ENCODE data around the gene CDC34. TPM values are rescaled to one million over a fixed set of nuclear protein-coding genes. Genes with fewer than 3 reads are reported as not detected.

CDC34 gene
- total RNA-seq, 1 experiment from 2014 or later = 80.5 TPM

DNA sequence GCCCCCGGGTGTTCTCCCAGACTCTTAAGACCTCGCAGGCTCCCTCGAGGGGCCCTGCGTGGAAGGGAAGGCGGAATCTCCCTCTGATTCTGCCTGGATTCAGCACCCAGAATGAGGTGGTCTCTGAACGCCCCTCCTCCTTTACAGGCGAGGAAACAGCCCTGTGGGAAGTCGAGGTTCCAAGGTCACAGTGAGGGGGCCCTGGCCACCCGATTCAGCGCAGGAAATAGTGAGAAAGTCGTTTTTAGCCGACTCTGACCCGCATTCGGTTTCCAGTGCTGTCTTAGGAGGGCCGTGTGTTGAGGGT, 41.9 kb downstream of the CDC34 start:
- Histone ChIP-seq H3K27ac (ENCODE audit: low read length) (peak overlapping the region; percentile 88), H3K4me3 (ENCODE audit: low read depth in 2 of 2, low read length in 2 of 2) (peak overlapping the region; percentile 87 to 94), H3K4me1 (ENCODE audit: control insufficient read depth, insufficient read depth, low read length) (peaks cover 19% of the 10 kb centered on the region), H3K36me3 (ENCODE audit: control insufficient read depth, insufficient read depth, low read length) (peaks cover 8% of the 10 kb centered on the region; the same call in 1 of the 2 replicates), H3K9me3 (ENCODE audit: control insufficient read depth, insufficient read depth, low read depth, low read length) (no peaks in the 10 kb centered on the region), H3K27me3 (ENCODE audit: control insufficient read depth, insufficient read depth, low read length) (no peaks in the 10 kb centered on the region)
- ChIA-PET POLR2A (no interaction called here), CTCF (no interaction called here)
- intact Hi-C loops (cut with micrococcal nuclease; ENCODE audit: unreplicated experiment) = no loop called here
- DNase-seq (ENCODE audit: low read depth, low spot score) = no peak
- no peak for ATAC-seq
- BruUV-seq (replicated peaks) = no TSS peak
- in situ Hi-C loops (cut with HindIII; ENCODE audit: low pct_unique_long_range_greater_than_20kb, low sequenced_read_pairs) = no loop called here
- TF ChIP-seq SIN3A (IDR thresholded peaks at IDR 0.05; ENCODE audit: borderline replicate concordance, insufficient read depth, low read depth, low read length) = no peak
- TF ChIP-seq TCF7L2 (IDR thresholded peaks at IDR 0.05; ENCODE audit: low read depth, low read length) = no peak
- TF ChIP-seq POLR2AphosphoS5 (IDR thresholded peaks at IDR 0.05; ENCODE audit: low read depth, low read length) = no peak
- TF ChIP-seq, protein P1, sequence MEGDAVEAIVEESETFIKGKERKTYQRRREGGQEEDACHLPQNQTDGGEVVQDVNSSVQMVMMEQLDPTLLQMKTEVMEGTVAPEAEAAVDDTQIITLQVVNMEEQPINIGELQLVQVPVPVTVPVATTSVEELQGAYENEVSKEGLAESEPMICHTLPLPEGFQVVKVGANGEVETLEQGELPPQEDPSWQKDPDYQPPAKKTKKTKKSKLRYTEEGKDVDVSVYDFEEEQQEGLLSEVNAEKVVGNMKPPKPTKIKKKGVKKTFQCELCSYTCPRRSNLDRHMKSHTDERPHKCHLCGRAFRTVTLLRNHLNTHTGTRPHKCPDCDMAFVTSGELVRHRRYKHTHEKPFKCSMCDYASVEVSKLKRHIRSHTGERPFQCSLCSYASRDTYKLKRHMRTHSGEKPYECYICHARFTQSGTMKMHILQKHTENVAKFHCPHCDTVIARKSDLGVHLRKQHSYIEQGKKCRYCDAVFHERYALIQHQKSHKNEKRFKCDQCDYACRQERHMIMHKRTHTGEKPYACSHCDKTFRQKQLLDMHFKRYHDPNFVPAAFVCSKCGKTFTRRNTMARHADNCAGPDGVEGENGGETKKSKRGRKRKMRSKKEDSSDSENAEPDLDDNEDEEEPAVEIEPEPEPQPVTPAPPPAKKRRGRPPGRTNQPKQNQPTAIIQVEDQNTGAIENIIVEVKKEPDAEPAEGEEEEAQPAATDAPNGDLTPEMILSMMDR (IDR thresholded peaks at IDR 0.05) = no peak
- TF ChIP-seq, protein P2, sequence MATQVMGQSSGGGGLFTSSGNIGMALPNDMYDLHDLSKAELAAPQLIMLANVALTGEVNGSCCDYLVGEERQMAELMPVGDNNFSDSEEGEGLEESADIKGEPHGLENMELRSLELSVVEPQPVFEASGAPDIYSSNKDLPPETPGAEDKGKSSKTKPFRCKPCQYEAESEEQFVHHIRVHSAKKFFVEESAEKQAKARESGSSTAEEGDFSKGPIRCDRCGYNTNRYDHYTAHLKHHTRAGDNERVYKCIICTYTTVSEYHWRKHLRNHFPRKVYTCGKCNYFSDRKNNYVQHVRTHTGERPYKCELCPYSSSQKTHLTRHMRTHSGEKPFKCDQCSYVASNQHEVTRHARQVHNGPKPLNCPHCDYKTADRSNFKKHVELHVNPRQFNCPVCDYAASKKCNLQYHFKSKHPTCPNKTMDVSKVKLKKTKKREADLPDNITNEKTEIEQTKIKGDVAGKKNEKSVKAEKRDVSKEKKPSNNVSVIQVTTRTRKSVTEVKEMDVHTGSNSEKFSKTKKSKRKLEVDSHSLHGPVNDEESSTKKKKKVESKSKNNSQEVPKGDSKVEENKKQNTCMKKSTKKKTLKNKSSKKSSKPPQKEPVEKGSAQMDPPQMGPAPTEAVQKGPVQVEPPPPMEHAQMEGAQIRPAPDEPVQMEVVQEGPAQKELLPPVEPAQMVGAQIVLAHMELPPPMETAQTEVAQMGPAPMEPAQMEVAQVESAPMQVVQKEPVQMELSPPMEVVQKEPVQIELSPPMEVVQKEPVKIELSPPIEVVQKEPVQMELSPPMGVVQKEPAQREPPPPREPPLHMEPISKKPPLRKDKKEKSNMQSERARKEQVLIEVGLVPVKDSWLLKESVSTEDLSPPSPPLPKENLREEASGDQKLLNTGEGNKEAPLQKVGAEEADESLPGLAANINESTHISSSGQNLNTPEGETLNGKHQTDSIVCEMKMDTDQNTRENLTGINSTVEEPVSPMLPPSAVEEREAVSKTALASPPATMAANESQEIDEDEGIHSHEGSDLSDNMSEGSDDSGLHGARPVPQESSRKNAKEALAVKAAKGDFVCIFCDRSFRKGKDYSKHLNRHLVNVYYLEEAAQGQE (IDR thresholded peaks at IDR 0.05; ENCODE audit: insufficient read depth in 1 of 2, low read depth in 2 of 2, low read length in 1 of 2) = no peak

DNA sequence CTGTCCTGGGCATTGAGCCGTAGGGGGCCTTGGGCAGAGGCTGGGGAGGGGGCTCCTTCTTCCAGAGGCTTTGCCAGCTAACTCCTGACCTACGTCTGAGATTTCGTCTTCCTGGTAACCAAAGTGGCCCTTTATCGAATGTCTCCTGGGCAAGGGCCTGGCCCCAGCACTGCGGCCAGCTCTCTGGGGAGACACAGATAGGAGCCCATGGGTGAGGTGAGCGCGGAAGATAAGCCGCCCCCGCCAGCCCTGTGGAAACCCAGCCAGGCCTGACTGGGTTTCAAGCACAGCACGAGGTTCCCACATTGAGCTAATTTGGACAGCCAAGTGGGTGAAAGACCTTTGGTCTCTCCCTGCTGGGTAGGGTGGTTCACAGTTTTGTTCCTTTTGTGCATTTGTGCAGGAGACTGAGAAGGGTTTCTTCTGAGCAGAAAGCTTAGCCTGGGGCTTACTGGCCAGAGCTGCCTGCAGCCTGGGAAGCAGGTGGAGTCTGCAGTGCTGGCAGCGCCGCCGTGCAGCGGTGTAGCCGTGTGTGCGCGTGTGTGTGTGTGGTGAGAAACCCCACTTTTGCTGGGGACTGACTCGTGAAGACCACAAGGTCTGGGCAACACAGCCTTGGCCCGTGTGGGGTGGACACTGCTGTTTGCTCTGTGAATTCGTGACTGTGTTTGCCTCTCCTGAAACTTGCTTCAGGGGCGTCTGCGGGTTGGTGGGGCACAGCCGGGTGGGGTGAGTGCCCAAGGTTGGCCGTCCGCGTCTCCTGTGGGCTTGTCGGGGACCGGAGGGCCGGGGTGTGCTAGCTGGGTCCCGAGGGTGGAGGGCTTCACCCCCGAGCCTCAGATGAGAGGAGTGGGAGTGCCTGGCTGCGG, 43.3 kb downstream of the CDC34 start:
- H3K4me1 ChIP-seq (ENCODE audit: control insufficient read depth, insufficient read depth, low read length) = peaks cover 15% of the 10 kb centered on the region
- ChIA-PET CTCF (interaction anchor here (0.7 to 1.1 kb wide), 2 partner anchors 9 to 26 kb away, joined by 3 to 4 read pairs; no protein-coding TSS in a partner anchor), POLR2A (interaction anchor here (0.5 to 1.0 kb wide), 2 partner anchors 13 to 23 kb away, joined by 3 to 6 read pairs; no protein-coding TSS in a partner anchor)
- no peaks in the 10 kb centered on the region for H3K9me3 ChIP-seq (ENCODE audit: control insufficient read depth, insufficient read depth, low read depth, low read length)
- intact Hi-C loops (cut with micrococcal nuclease; ENCODE audit: unreplicated experiment) (no loop called here), in situ Hi-C loops (cut with HindIII; ENCODE audit: low pct_unique_long_range_greater_than_20kb, low sequenced_read_pairs) (no loop called here)
- H3K27ac ChIP-seq (ENCODE audit: low read length) = peak overlapping the region; percentile 74
- ATAC-seq = peak; percentile 20; the same call in 1 of the 2 replicates
- no peak for DNase-seq (ENCODE audit: low read depth, low spot score)
- H3K27me3 ChIP-seq (ENCODE audit: control insufficient read depth, insufficient read depth, low read length) = no peaks in the 10 kb centered on the region
- H3K36me3 ChIP-seq (ENCODE audit: control insufficient read depth, insufficient read depth, low read length) = peaks cover 8% of the 10 kb centered on the region; the same call in 1 of the 2 replicates
- TF ChIP-seq SIN3A (IDR thresholded peaks at IDR 0.05; ENCODE audit: borderline replicate concordance, insufficient read depth, low read depth, low read length) (no peak), TCF7L2 (IDR thresholded peaks at IDR 0.05; ENCODE audit: low read depth, low read length) (no peak), POLR2AphosphoS5 (IDR thresholded peaks at IDR 0.05; ENCODE audit: low read depth, low read length) (no peak)
- TF ChIP-seq, protein P2 (IDR thresholded peaks at IDR 0.05; ENCODE audit: insufficient read depth in 1 of 2, low read depth in 2 of 2, low read length in 1 of 2) = no peak
- no TSS peak for BruUV-seq (replicated peaks)
- peak overlapping the region; percentile 87 to 94 for H3K4me3 ChIP-seq (ENCODE audit: low read depth in 2 of 2, low read length in 2 of 2)
